Adrenal gland (tissue), 12 donors: Measurements from ENCODE around the gene FEM1B. TPM values are rescaled to one million over a fixed set of nuclear protein-coding genes. Genes with fewer than 3 reads are reported as not detected.
A peak's percentile ranks its signal among the peaks of the same experiment; 100 is the strongest.
"Not testable (repeated sequence)": the region's sequence is repeated elsewhere in the genome, so short reads cannot be mapped to it uniquely, and the experiment has no call there.

Source experiments
- DNase-seq, 7 donors: peaks; one replicate each; pipeline ENCODE4 v3.0.0-alpha.2; 2019 to 2020
- H3K27ac ChIP-seq, 5 donors: fragments of 200-600 bp; sonication (generic) in 4 of 5; 1 replicate in 3 of 5; 2 replicates in 2 of 5; pipeline versions ENCODE4 v1.5.1 to v1.8.0; 2016 to 2020; ENCODE audit warnings: mild to moderate bottlenecking in 1 of 5
- H3K27me3 ChIP-seq: fragments of 200-600 bp; 2 replicates; pipeline ENCODE4 v1.8.0; 2021
- H3K36me3 ChIP-seq, 2 donors: fragments of 200-600 bp; replicated peaks in 1 of 2; 1 replicate in 1 of 2; 2 replicates in 1 of 2; pipeline versions ENCODE4 v1.5.1 to v1.8.0; 2018 to 2022
- H3K4me1 ChIP-seq, 2 donors: fragments of 200-600 bp; replicated peaks in 1 of 2; 1 replicate in 1 of 2; 2 replicates in 1 of 2; pipeline versions ENCODE4 v1.5.1 to v1.8.0; 2018 to 2021
- H3K4me3 ChIP-seq, 4 donors: fragments of 200-600 bp; sonication (generic) in 3 of 4; one replicate each; pipeline ENCODE4 v1.5.1; 2016 to 2018
- H3K9me3 ChIP-seq, 3 donors: fragments of 200-600 bp; sonication (generic) in 1 of 3; replicated peaks in 1 of 3; 1 replicate in 2 of 3; 2 replicates in 1 of 3; pipeline versions ENCODE4 v1.5.1 to v1.8.0; 2016 to 2021
- POLR2A ChIP-seq, 2 donors: fragments of 450-650 bp; IDR thresholded peaks; one replicate each; pipeline ENCODE4 v1.6.1; 2017; ENCODE audit warnings: antibody characterized with exemption in 2 of 2, mild to moderate bottlenecking in 2 of 2, moderate library complexity in 1 of 2
- WGBS, 4 donors: extraction: QIAGEN DNeasy Blood & Tissue Kit in 2 of 4; methylation state at CpG; one replicate each; pipeline versions ENCODE4 v1.1.5 to v1.1.7; 2013 to 2017; 5-methylcytosine and 5-hydroxymethylcytosine counted together
- intact Hi-C, 2 donors: fragments of 100-400 bp; cut with DNase I; formaldehyde crosslinking; loops; one replicate each; pipeline versions ENCODE4 v1.14.1 to v1.15.0; 2022 to 2023
- polyA plus RNA-seq, 3 donors: library from polyadenylated mRNA; stranded (reverse); fragments of 200-250 nt in 2 of 3; fragments of 350-450 nt in 1 of 3; fragmentation: Illumina TruSeq in 1 of 3; extraction: RNeasy Lipid Tissue Mini Kit (QIAGEN cat#74804) in 1 of 3; gene quantifications; one replicate each; pipeline ENCODE4 v1.2.3, GENCODE V29; 2013 to 2014
- total RNA-seq, 9 donors: library from RNA; depleted of rRNA in 4 of 9; stranded (reverse); fragments of >200 nt in 4 of 9; fragments of 120-200 nt in 1 of 9; fragmentation: NEBNext Ultra II Directional in 1 of 9; extraction: Animal tissue kit (Norgen Biotek cat#: 25700) in 1 of 9; gene quantifications; one replicate each; pipeline versions ENCODE4 v1.1.0 to v1.2.4, GENCODE V29; 2013 to 2023
- TF ChIP-seq, protein P1 (sequence below), 6 experiments: fragments of 450-650 bp in 4 of 6; fragments of 200-600 bp in 2 of 6; sonication (generic) in 1 of 6; IDR thresholded peaks; 1 replicate in 5 of 6; 2 replicates in 1 of 6; pipeline versions ENCODE4 v1.5.1 to v1.8.0; 2016 to 2021; ENCODE audit warnings: antibody characterized with exemption in 6 of 6, mild to moderate bottlenecking in 2 of 6, moderate library complexity in 1 of 6
- donor health status: healthy with polysubstance abuse.
- donor health status: Bipolar disorder and iron deficiency.
- donor health status: DM: yes; HTN: yes; CAD: no.
- donor health status: DM: no; HTN: no; CAD: no.
- donor health status: DM: no; HTN: no; CAD: no.
- donor health status: DM: yes; HTN: yes; CAD: no.

The FEM1B gene
- total and polyA plus RNA-seq, 12 donors = 7.0 to 61.5 (median 42.7) TPM

DNA sequence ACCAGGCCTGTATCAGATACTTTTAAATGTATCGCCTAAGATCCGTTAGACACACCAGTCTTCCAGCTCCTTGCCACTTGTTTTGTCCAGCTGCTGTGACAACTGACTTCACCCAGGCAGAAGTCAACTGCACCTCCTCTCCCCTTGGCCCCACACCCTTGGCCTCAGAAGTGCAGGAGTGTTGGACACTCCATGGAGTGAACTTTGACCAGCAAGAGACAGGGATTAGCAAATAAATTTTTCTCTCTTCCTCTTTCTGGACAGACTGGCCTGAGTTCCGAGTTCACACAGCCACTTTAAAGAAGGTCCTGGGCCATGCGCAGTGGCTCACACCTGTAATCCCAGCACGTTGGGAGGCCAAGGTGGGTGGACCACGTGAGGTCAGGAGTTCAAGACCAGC, 45.1 kb upstream of the FEM1B start:
- peak in 1 of 7 donors; percentile 45 for DNase-seq
- intact Hi-C loops = no loop called here
- WGBS, 4 donors = 77 to 91% (median 86%) methylated on average over 4 to 6 of the region's 6 CpGs
- Histone ChIP-seq H3K9me3 (no peaks in the 10 kb centered on the region), H3K4me1 (peaks cover 8 to 20% of the 10 kb centered on the region in 2 donors), H3K4me3 (no peak overlapping the region), H3K27me3 (no peaks in the 10 kb centered on the region), H3K36me3 (no peaks in the 10 kb centered on the region), H3K27ac (no peak overlapping the region)
- TF ChIP-seq POLR2A (IDR thresholded peaks at IDR 0.05) = no peak
- TF ChIP-seq, protein P1, sequence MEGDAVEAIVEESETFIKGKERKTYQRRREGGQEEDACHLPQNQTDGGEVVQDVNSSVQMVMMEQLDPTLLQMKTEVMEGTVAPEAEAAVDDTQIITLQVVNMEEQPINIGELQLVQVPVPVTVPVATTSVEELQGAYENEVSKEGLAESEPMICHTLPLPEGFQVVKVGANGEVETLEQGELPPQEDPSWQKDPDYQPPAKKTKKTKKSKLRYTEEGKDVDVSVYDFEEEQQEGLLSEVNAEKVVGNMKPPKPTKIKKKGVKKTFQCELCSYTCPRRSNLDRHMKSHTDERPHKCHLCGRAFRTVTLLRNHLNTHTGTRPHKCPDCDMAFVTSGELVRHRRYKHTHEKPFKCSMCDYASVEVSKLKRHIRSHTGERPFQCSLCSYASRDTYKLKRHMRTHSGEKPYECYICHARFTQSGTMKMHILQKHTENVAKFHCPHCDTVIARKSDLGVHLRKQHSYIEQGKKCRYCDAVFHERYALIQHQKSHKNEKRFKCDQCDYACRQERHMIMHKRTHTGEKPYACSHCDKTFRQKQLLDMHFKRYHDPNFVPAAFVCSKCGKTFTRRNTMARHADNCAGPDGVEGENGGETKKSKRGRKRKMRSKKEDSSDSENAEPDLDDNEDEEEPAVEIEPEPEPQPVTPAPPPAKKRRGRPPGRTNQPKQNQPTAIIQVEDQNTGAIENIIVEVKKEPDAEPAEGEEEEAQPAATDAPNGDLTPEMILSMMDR (IDR thresholded peaks at IDR 0.05) = no peak

DNA sequence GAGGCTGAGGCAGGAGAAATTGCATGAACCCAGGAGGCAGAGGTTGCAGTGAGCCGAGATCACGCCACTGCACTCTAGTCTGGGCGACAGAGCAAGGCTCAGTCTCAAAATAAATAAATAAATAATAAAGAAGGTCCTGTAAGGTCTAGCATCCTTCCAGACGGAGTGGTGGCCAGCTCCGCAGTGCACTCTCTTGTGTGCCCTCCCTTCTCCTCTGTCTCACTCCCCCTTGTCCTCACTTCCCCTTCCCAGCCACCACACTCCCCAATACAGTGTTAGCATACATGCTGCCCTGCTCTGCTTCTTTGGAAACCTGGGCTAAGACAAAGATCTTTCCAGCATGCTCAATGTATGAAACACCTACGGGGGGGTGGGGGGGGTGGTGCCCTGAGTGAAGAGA, 44.6 kb upstream of the FEM1B start:
- WGBS, 4 donors = 72 to 85% (median 83%) methylated on average over 6 of the region's 6 CpGs
- Histone ChIP-seq H3K27ac (no peak overlapping the region), H3K27me3 (no peaks in the 10 kb centered on the region), H3K4me3 (no peak overlapping the region), H3K4me1 (peaks cover 8 to 15% of the 10 kb centered on the region in 2 donors), H3K36me3 (no peaks in the 10 kb centered on the region), H3K9me3 (no peaks in the 10 kb centered on the region)
- peak in 1 of 7 donors; percentile 46 for DNase-seq
- intact Hi-C loops = no loop called here
- TF ChIP-seq, protein P1 (IDR thresholded peaks at IDR 0.05) = no peak
- no peak for TF ChIP-seq POLR2A (IDR thresholded peaks at IDR 0.05)

DNA sequence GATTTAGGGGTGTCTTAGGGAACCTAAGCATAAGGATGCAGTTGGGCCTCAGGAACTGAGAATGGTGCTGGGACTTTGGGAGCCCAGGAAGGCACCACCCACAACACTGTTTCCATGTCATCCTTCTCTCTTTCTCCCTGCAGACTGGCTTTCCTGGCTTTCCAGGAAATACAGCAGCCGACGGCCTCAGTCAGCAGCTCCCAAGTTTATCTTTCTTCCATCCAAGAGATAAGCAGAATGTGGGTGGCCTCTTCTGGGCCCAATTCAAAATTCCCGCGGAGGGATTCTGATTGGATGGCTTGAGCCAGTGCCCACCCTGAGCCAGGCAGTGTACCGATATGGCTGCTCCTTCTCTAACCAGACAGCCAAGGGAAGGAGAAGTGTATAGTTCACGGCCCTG, 43.5 kb upstream of the FEM1B start:
- TF ChIP-seq POLR2A (IDR thresholded peaks at IDR 0.05) = no peak
- TF ChIP-seq, protein P1 (IDR thresholded peaks at IDR 0.05) = no peak
- Histone ChIP-seq H3K27ac (no peak overlapping the region), H3K36me3 (no peaks in the 10 kb centered on the region), H3K4me1 (peaks cover 0 to 5% of the 10 kb centered on the region in 2 donors), H3K4me3 (no peak overlapping the region), H3K9me3 (no peaks in the 10 kb centered on the region), H3K27me3 (no peaks in the 10 kb centered on the region)
- intact Hi-C loops = no loop called here
- WGBS, 4 donors = 59 to 67% (median 61%) methylated on average over 5 to 6 of the region's 6 CpGs
- peak in 1 of 7 donors; percentile 46 for DNase-seq

DNA sequence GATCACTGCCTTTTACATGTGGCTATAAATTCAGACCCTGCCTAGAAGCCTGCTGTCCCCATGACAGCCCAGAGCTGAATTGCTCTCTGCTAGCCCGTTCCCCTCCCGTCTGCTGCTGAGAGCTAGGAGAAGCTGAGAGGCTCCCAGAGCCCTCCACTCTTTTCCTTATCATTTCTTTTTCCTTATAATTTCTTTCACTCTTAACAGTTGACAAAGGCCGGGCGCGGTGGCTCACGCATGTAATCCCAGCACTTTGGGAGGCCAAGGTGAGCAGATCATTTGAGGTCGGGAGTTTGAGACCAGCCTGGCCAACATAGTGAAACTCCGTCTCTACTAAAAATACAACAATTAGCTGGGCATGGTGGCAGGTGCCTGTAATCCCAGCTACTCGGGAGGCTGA, 43.0 kb upstream of the FEM1B start:
- DNase-seq = peak in 1 of 7 donors; percentile 38
- H3K36me3 ChIP-seq, H3K4me1 ChIP-seq, intact Hi-C loops, H3K27ac ChIP-seq, H3K27me3 ChIP-seq, H3K9me3 ChIP-seq, H3K4me3 ChIP-seq: not testable (repeated sequence)
- 88 to 96% (median 92%) methylated on average over 9 of the region's 9 CpGs for WGBS, 4 donors

DNA sequence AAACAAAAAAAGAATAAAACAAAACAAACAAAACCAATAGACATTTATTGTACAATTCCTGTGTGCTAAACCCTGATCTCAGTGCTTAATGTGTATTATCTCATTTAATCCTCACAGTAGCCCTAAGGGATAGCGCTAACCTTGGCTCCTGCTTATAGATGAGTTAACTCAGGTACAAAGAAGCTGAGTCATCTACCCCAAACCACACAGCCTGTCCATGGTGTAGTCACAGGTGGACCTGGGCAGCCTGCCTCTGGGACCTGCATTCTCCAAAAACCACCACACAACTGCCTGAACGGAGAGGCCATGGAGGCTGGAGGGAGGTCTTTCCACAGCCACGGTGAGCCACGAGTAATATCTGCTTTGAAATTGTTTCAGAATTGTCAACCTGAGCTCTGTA, 42.5 kb upstream of the FEM1B start:
- H3K36me3 ChIP-seq = no peaks in the 10 kb centered on the region
- no peak overlapping the region for H3K27ac ChIP-seq
- peaks cover 0 to 3% of the 10 kb centered on the region in 2 donors for H3K4me1 ChIP-seq
- intact Hi-C loops = no loop called here
- WGBS, 4 donors = 84 to 95% (median 86%) methylated on average over 3 to 4 of the region's 4 CpGs
- H3K4me3 ChIP-seq = no peak overlapping the region
- no peak for TF ChIP-seq POLR2A (IDR thresholded peaks at IDR 0.05)
- TF ChIP-seq, protein P1 (IDR thresholded peaks at IDR 0.05) = no peak
- peaks cover 0 to 4% (median 0%) of the 10 kb centered on the region in 3 donors for H3K9me3 ChIP-seq
- no peaks in the 10 kb centered on the region for H3K27me3 ChIP-seq
- peak in 1 of 7 donors; percentile 30 for DNase-seq
